GM13976 (cell line): ENCODE measurements around the gene ST6GALNAC5.

Experiments used
- DNase-seq: peaks from one replicate; pipeline ENCODE4 v3.0.0; 2012; ENCODE audit warnings: low spot score
- in situ Hi-C: fragments of 300-500 bp; cut with MboI; formaldehyde crosslinking; loops from one replicate; pipeline ENCODE4 v1.12.0; 2022; ENCODE audit warnings: low sequenced_read_pairs, mixed read lengths, inconsistent platforms; ENCODE audit not compliant: unreplicated experiment
- TF ChIP-seq, protein P1 (sequence below): IDR thresholded peaks from 2 replicates; pipeline ENCODE4 v1.5.1; 2012; ENCODE audit warnings: borderline replicate concordance, mild to moderate bottlenecking; ENCODE audit not compliant: insufficient read depth; ENCODE audit errors: extremely low read depth, missing control alignments, control extremely low read depth

Gene ST6GALNAC5

DNA sequence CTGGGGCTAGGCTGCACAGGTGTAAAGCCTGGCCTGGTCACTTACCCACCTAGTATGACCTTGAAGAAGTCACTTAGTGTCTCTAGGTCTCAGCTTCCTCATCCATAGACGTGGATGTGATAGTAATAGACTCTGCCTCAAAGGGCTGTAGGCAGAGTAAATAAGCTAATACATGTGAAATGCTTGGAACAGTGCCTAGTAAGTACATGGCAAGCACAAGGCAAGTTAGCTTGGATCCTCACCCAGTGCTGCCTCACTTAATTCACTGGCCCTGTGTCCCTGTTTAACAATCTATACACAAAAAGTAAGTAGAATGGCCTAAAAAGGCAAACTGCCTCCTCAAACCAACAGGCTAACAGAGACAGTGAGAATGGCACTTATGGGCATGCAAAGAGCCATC lies 184.1 kb downstream of the ST6GALNAC5 start:
- in situ Hi-C loops, result no loop called here
- DNase-seq, result no peak
- TF ChIP-seq, protein P1, sequence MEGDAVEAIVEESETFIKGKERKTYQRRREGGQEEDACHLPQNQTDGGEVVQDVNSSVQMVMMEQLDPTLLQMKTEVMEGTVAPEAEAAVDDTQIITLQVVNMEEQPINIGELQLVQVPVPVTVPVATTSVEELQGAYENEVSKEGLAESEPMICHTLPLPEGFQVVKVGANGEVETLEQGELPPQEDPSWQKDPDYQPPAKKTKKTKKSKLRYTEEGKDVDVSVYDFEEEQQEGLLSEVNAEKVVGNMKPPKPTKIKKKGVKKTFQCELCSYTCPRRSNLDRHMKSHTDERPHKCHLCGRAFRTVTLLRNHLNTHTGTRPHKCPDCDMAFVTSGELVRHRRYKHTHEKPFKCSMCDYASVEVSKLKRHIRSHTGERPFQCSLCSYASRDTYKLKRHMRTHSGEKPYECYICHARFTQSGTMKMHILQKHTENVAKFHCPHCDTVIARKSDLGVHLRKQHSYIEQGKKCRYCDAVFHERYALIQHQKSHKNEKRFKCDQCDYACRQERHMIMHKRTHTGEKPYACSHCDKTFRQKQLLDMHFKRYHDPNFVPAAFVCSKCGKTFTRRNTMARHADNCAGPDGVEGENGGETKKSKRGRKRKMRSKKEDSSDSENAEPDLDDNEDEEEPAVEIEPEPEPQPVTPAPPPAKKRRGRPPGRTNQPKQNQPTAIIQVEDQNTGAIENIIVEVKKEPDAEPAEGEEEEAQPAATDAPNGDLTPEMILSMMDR, result no peak

DNA sequence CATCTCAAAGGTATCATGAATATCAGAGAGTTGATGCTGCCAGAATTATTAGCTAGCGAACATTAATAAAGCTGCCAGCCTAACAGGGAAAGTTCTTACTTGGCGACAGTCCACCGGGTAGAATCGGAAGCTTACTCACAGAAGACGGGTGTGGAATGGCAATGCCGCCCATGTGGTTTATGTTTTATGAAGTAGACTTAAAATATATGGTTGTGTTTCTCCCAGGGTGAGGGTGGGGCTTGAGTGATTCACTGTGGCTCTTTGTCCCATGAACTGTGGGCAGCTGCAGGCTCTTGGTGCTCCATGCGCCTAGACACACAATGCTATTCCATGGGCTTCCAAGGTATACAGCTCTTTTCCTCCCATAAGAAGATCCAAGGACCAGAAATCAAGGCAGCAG lies 189.2 kb downstream of the ST6GALNAC5 start:
- no peak for DNase-seq
- TF ChIP-seq, protein P1, result no peak
- in situ Hi-C loops, result no loop called here

DNA sequence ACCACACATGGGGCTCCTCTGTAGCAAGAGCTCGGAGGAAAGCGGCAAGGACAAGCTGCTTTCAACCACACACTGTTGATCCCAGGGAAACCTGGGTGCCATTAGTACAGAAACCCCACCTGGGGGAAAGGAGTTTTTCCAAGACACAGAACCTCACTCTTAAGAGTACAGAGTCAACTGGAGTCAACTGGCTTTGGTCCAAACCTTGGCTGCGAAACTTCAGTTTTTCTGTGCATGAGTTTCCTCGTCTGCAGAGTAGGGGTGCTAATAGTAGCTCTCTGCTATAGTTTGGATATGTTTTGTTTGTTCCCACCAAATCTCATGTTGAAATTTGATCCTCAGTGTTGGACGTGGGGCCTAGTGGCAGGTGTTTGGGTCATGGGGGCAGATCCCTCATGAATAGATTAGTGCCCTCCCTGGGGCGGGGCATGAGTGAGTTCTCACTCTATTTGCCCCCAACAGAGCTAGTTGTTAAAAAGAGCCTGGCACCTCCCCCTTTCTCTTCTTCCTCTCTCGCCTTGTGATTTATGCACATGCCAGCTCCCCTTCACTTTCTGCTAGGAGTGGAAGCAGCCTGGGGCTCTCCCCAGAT lies 190.8 kb downstream of the ST6GALNAC5 start:
- DNase-seq, result no peak
- in situ Hi-C loops, result no loop called here
- TF ChIP-seq, protein P1, result no peak

DNA sequence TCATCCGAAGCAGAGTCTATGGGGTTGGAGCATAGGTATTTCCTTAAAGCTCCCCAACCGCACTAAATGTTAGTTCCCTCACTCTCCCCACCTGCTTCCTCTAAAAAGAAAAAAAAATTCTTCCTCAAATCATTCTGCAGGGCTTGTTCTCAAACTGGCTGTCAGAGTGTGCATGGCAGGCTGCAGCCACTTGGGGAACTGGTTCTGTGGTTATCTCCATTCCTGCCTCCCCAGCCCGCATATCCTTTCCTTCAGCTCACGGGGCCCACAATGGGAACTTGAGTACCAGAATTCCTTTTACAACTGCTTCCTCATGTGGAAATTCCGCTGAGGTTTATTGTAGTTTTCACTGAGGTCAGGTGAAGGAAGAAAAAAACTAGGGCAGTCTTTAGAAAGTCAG lies 192.7 kb downstream of the ST6GALNAC5 start:
- TF ChIP-seq, protein P1, result no peak
- DNase-seq, result no peak
- in situ Hi-C loops, result no loop called here

DNA sequence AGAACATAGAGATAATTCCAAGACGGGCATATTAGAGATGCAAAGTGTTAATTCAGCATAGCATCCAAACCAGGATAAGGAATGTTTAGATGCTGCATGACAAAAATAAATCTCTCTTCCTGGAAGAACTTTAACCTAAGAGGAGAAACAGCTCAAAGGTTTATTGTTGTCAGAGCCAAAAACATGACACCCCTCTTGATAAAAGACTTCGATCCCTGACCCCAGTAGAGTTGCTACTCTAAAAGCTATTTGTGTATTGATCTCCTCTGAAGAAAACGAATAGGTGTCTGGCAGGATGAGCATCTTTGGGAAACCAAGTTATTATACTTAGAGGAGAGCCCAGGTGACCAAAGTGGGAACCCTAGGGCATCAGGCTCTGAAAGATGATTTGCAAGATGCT lies 193.9 kb downstream of the ST6GALNAC5 start:
- no peak for DNase-seq
- TF ChIP-seq, protein P1, result no peak
- in situ Hi-C loops, result no loop called here

DNA sequence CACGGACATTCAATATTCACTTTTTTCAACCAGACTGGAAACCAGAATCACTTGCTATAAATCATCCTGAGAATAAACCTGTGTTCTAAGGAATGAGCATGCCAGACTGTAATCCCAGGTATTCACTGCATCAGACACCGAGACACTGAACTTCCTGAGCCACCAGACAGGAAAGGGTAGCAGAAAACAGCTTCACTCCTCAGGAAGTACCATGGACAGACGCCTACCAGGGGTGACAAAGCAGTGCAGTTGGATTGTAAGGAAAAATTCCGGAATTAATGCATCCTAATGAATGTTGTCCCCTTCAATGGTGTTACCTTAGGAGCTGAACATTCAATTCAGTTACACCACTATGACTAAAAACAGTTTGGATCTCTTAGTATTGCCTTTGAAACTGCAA lies 195.8 kb downstream of the ST6GALNAC5 start:
- in situ Hi-C loops, result no loop called here
- TF ChIP-seq, protein P1, result no peak
- no peak for DNase-seq
